MM.1S (cell line): ENCODE measurements around the gene DNMT3A.

ENCODE experiments used
- DNase-seq: peaks from one replicate; pipeline ENCODE4 v3.0.0-alpha.2; 2015
- H2AFZ ChIP-seq: fragments of 300-600 bp; sonication (generic); 2 replicates; pipeline ENCODE4 v1.6.0; 2016; ENCODE audit warnings: antibody characterized with exemption, low read length
- H3F3A ChIP-seq: fragments of 300-600 bp; sonication (generic); 2 replicates; pipeline ENCODE4 v1.6.1; 2016; ENCODE audit warnings: mild to moderate bottlenecking, antibody characterized with exemption, low read length, moderate library complexity, mixed read lengths; ENCODE audit not compliant: insufficient read depth
- H3K27ac ChIP-seq: fragments of 300-600 bp; sonication (generic); 2 replicates; pipeline ENCODE4 v1.5.1; 2016; ENCODE audit warnings: mild to moderate bottlenecking, low read length
- H3K27me3 ChIP-seq: fragments of 300-600 bp; sonication (generic); replicated peaks from 2 replicates; pipeline ENCODE4 v1.6.0; 2016; ENCODE audit warnings: low read length; ENCODE audit not compliant: insufficient read depth
- H3K36me3 ChIP-seq: fragments of 300-600 bp; sonication (generic); replicated peaks from 2 replicates; pipeline ENCODE4 v1.6.1; 2016; ENCODE audit warnings: mild to moderate bottlenecking, low read length, mixed read lengths; ENCODE audit not compliant: insufficient read depth
- H3K4me1 ChIP-seq: fragments of 300-600 bp; sonication (generic); 2 replicates; pipeline ENCODE4 v1.6.1; 2016; ENCODE audit warnings: low read length, mixed read lengths
- H3K4me2 ChIP-seq: fragments of 300-600 bp; sonication (generic); 2 replicates; pipeline ENCODE4 v1.6.0; 2016; ENCODE audit warnings: low read depth, low read length
- H3K4me3 ChIP-seq: fragments of 300-600 bp; sonication (generic); 2 replicates; pipeline ENCODE4 v1.5.1; 2016; ENCODE audit warnings: low read length, mixed read lengths
- H3K79me2 ChIP-seq: fragments of 300-600 bp; sonication (generic); 2 replicates; pipeline ENCODE4 v1.6.1; 2016; ENCODE audit warnings: mixed run types, low read length, mixed read lengths
- H3K9ac ChIP-seq: fragments of 300-600 bp; sonication (generic); 2 replicates; pipeline ENCODE4 v1.6.1; 2016; ENCODE audit warnings: low read length, mixed read lengths
- H3K9me2 ChIP-seq: fragments of 300-600 bp; sonication (generic); replicated peaks from 2 replicates; pipeline ENCODE4 v1.6.1; 2016; ENCODE audit warnings: mild to moderate bottlenecking, low read length, mixed read lengths; ENCODE audit not compliant: insufficient read depth
- H3K9me3 ChIP-seq: fragments of 300-600 bp; sonication (generic); replicated peaks from 2 replicates; pipeline ENCODE4 v1.6.1; 2016; ENCODE audit warnings: mild to moderate bottlenecking, low read length, mixed read lengths; ENCODE audit not compliant: insufficient read depth
- H4K20me1 ChIP-seq: fragments of 300-600 bp; sonication (generic); 2 replicates; pipeline ENCODE4 v1.6.1; 2016; ENCODE audit warnings: mild to moderate bottlenecking, low read length, moderate library complexity, mixed read lengths; ENCODE audit not compliant: insufficient read depth
- EZH2 ChIP-seq: fragments of 300-600 bp; sonication (generic); optimal IDR thresholded peaks from 2 replicates; pipeline ENCODE3; 2017; ENCODE audit warnings: low read depth, mild to moderate bottlenecking, antibody characterized with exemption, low read length, mixed read lengths
- EZH2phosphoT487 ChIP-seq: fragments of 300-600 bp; sonication (generic); IDR thresholded peaks from 2 replicates; pipeline ENCODE4 v1.6.1; 2018; ENCODE audit warnings: antibody characterized with exemption, low read length
- TF ChIP-seq, protein P1 (sequence below): fragments of 300-600 bp; sonication (generic); IDR thresholded peaks from 2 replicates; pipeline ENCODE4 v1.5.1; 2016; ENCODE audit warnings: antibody characterized with exemption, low read length, mixed read lengths

Gene DNMT3A

DNA sequence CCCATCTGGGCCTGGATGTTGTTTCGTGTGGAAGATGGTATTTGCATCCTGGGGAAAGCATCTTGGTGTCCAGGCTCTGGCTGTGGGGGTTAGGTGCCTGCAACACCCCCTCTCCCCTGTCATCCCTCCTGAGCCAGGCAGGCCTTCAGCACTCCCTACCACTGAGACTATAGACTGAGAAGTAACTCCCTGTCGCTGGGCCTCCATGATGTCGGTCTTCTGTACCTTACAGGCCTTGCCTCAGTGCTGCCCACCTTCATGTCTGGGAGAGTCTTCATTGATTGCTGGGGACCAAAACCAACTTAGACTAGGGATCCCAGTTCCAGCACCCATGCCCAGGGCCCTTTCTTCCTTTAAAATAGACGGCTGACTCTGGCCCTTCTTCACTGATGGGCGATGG lies 33.1 kb upstream of the DNMT3A start:
- Histone ChIP-seq H3K36me3 (no peaks in the 10 kb centered on the region), H3K4me1 (peaks cover 28% of the 10 kb centered on the region), H3F3A (peaks cover 9% of the 10 kb centered on the region), H3K4me3 (no peak overlapping the region), H3K9me3 (no peaks in the 10 kb centered on the region), H3K9ac (no peak overlapping the region), H3K9me2 (no peaks in the 10 kb centered on the region), H4K20me1 (no peaks in the 10 kb centered on the region), H3K27ac (no peak overlapping the region), H2AFZ (no peak overlapping the region), H3K79me2 (0 out of 2 replicates have a peak, but pooled peaks cover 2% of the 10 kb centered on the region), H3K27me3 (no peaks in the 10 kb centered on the region), H3K4me2 (no peak overlapping the region)
- no peak for DNase-seq
- no peak for TF ChIP-seq EZH2phosphoT487
- TF ChIP-seq, protein P1, sequence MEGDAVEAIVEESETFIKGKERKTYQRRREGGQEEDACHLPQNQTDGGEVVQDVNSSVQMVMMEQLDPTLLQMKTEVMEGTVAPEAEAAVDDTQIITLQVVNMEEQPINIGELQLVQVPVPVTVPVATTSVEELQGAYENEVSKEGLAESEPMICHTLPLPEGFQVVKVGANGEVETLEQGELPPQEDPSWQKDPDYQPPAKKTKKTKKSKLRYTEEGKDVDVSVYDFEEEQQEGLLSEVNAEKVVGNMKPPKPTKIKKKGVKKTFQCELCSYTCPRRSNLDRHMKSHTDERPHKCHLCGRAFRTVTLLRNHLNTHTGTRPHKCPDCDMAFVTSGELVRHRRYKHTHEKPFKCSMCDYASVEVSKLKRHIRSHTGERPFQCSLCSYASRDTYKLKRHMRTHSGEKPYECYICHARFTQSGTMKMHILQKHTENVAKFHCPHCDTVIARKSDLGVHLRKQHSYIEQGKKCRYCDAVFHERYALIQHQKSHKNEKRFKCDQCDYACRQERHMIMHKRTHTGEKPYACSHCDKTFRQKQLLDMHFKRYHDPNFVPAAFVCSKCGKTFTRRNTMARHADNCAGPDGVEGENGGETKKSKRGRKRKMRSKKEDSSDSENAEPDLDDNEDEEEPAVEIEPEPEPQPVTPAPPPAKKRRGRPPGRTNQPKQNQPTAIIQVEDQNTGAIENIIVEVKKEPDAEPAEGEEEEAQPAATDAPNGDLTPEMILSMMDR, result no peak
- no peak for TF ChIP-seq EZH2

DNA sequence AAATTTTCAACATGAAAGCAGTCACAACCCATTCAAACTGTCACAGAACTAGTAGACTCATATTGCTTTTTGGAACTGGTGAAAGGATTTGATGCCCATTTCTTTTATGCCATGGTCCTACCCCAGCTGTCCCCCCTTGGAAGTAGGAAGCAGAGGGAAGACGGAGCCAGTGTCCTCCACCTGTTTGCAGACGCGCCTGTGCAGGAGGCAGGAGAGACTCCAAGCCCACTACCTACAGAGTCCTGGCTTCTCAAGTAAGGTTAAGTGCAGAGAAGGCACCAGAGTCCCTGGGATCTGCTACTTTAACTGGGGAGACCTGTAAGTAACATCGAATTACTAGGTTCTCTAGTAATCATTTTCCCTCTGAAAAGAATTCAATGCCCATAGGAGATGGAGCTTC lies 32.7 kb upstream of the DNMT3A start:
- no peak for DNase-seq
- TF ChIP-seq EZH2phosphoT487 (no peak), EZH2 (no peak)
- TF ChIP-seq, protein P1, result no peak
- H3K9ac ChIP-seq, result no peak overlapping the region
- H3K4me3 ChIP-seq, result no peak overlapping the region
- no peaks in the 10 kb centered on the region for H3K36me3 ChIP-seq
- no peaks in the 10 kb centered on the region for H3K9me3 ChIP-seq
- no peak overlapping the region for H3K27ac ChIP-seq
- no peak overlapping the region for H2AFZ ChIP-seq
- H3K79me2 ChIP-seq, result 0 out of 2 replicates have a peak, but pooled peaks cover 2% of the 10 kb centered on the region
- H3K4me1 ChIP-seq, result peaks cover 24% of the 10 kb centered on the region
- H3K9me2 ChIP-seq, result no peaks in the 10 kb centered on the region
- no peaks in the 10 kb centered on the region for H4K20me1 ChIP-seq
- peaks cover 7% of the 10 kb centered on the region for H3F3A ChIP-seq
- H3K27me3 ChIP-seq, result no peaks in the 10 kb centered on the region
- H3K4me2 ChIP-seq, result no peak overlapping the region

DNA sequence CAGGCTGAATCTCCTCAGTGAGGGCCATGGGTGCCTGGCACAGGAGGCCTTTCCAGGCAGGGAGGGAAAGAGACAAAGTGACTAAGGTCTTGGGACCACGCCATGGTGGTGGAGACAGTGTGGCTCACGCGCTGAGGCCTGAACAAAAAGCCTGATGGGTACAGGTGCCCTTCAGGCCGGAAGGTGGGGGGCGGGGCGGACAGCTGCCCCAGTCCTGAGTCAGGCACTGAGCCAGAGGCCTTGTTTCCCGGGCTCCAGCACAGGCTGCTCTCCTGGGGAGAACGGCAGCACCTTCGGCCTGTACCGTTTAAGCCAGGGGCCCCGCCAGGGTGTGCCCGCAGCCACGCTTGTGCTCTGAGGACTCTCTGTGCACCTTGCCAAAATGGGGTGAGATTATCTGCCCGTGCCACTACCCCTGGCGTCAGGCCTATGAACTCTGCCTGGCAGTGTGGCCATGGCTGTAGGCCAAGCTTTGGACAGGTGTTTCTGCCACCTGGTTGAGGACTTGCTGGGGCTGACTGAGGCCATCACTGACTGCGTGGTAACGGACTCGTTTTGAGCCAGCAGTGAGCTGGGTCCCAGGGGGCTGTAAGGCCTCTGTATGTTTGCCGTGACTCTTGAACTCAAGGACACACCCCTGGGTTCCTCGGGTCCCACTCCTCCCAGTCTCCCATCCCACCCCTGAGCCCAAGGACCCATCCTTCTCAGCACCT lies 31.7 kb upstream of the DNMT3A start:
- H3K36me3 ChIP-seq, result no peaks in the 10 kb centered on the region
- no peaks in the 10 kb centered on the region for H3K9me2 ChIP-seq
- peaks cover 7% of the 10 kb centered on the region for H3F3A ChIP-seq
- no peaks in the 10 kb centered on the region for H3K27me3 ChIP-seq
- TF ChIP-seq, protein P1, result no peak
- TF ChIP-seq EZH2phosphoT487 (no peak), EZH2 (no peak)
- no peak overlapping the region for H3K9ac ChIP-seq
- H3K27ac ChIP-seq, result no peak overlapping the region
- no peaks in the 10 kb centered on the region for H4K20me1 ChIP-seq
- H3K4me1 ChIP-seq, result peaks cover 15% of the 10 kb centered on the region
- 0 out of 2 replicates have a peak, but pooled peaks cover 2% of the 10 kb centered on the region for H3K79me2 ChIP-seq
- no peak overlapping the region for H3K4me3 ChIP-seq
- no peak for DNase-seq
- H3K4me2 ChIP-seq, result no peak overlapping the region
- no peaks in the 10 kb centered on the region for H3K9me3 ChIP-seq
- no peak overlapping the region for H2AFZ ChIP-seq
